Measurements from ENCODE around the gene RNF208. TPM values are rescaled to one million over a fixed set of nuclear protein-coding genes. Genes with fewer than 3 reads are reported as not detected.

The RNF208 gene
- polyA plus RNA-seq, 1 of the 3 experiments (the other 2 are of a cell fraction): 2.7 TPM

- TF ChIP-seq, protein P1, sequence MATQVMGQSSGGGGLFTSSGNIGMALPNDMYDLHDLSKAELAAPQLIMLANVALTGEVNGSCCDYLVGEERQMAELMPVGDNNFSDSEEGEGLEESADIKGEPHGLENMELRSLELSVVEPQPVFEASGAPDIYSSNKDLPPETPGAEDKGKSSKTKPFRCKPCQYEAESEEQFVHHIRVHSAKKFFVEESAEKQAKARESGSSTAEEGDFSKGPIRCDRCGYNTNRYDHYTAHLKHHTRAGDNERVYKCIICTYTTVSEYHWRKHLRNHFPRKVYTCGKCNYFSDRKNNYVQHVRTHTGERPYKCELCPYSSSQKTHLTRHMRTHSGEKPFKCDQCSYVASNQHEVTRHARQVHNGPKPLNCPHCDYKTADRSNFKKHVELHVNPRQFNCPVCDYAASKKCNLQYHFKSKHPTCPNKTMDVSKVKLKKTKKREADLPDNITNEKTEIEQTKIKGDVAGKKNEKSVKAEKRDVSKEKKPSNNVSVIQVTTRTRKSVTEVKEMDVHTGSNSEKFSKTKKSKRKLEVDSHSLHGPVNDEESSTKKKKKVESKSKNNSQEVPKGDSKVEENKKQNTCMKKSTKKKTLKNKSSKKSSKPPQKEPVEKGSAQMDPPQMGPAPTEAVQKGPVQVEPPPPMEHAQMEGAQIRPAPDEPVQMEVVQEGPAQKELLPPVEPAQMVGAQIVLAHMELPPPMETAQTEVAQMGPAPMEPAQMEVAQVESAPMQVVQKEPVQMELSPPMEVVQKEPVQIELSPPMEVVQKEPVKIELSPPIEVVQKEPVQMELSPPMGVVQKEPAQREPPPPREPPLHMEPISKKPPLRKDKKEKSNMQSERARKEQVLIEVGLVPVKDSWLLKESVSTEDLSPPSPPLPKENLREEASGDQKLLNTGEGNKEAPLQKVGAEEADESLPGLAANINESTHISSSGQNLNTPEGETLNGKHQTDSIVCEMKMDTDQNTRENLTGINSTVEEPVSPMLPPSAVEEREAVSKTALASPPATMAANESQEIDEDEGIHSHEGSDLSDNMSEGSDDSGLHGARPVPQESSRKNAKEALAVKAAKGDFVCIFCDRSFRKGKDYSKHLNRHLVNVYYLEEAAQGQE (IDR thresholded peaks at IDR 0.05; ENCODE audit: low read depth, low read length): no peak
- TF ChIP-seq POLR2AphosphoS5 (IDR thresholded peaks at IDR 0.05; ENCODE audit: low read depth, low read length): no peak
- no peak for TF ChIP-seq JUND (IDR thresholded peaks at IDR 0.05)
- no peak for TF ChIP-seq SIN3A (IDR thresholded peaks at IDR 0.05; ENCODE audit: borderline replicate concordance, low read depth, low read length)
- TF ChIP-seq FOSL2 (IDR thresholded peaks at IDR 0.05; ENCODE audit: borderline replicate concordance, low read depth): no peak
- no peak for TF ChIP-seq USF1 (IDR thresholded peaks at IDR 0.05; ENCODE audit: borderline replicate concordance, low read depth)
These were observed 26.4 kb downstream of the RNF208 start (continued) for GRCh38 chr9:137195525-137196220.

DNA sequence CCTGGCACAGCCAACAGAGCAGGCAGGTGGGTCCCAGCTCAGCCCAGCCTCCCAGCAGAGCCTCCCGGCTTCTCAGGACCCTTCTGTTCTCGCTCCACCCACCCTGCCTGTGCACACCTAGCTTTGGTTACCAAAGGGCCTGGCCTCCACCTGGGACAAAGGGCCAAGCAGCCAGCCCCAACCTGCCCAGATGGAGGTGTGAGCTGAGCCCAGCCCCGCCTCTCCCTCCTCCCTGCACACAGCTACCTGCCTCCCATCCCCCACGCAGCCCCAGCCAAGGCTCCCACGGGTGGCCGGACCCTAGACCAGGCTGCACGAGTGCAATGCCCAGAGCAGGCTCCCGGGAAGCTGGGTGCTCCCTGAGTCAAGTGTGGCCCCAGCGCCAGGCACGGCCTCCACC, 27.1 kb downstream of the RNF208 start:
- Histone ChIP-seq H3K9me3 (no peaks in the 10 kb centered on the region), H2AFZ (ENCODE audit: low read depth) (no peak overlapping the region), H3K4me2 (no peak overlapping the region), H4K20me1 (ENCODE audit: insufficient read depth) (peaks cover 63% of the 10 kb centered on the region), H3F3A (replicated peaks; ENCODE audit: insufficient read depth) (peaks cover 2% of the 10 kb centered on the region), H3K27ac (ENCODE audit: low read depth in 2 of 2, low read length in 1 of 2) (no peak overlapping the region), H3K4me3 (ENCODE audit: low read depth in 2 of 2, low read length in 1 of 2) (no peak overlapping the region), H3K36me3 (replicated peaks in 1 of 2; ENCODE audit: control insufficient read depth in 1 of 2, insufficient read depth in 2 of 2, low read length in 1 of 2) (peaks cover 3 to 20% of the 10 kb centered on the region in 2 experiments), H3K9ac (no peak overlapping the region), H3K79me2 (ENCODE audit: insufficient read depth) (peaks cover 71% of the 10 kb centered on the region), H3K4me1 (ENCODE audit: control insufficient read depth in 1 of 2, insufficient read depth in 2 of 2, low read depth in 1 of 2, low read length in 1 of 2) (peaks cover 13 to 24% of the 10 kb centered on the region in 2 experiments; a peak in 3 of 4 replicates), H3K9me2 (no peaks in the 10 kb centered on the region), H3K27me3 (ENCODE audit: insufficient read depth) (no peaks in the 10 kb centered on the region)
- DNase-seq: no peak
- CTCF ChIA-PET: interaction anchor here (1.3 to 2.0 kb wide), 5 partner anchors 28 to 166 kb away, joined by 3 to 9 read pairs (median 5); partner anchors contain the start of genes NPDC1 and RNF224
- WGBS (ENCODE audit: low lambda C conversion rate): 84% methylated on average over 9 of the region's 10 CpGs
- no peak for TF ChIP-seq POLR2AphosphoS5 (IDR thresholded peaks at IDR 0.05; ENCODE audit: low read depth, low read length)
- no peak for TF ChIP-seq EZH2phosphoT487 (IDR thresholded peaks at IDR 0.05; ENCODE audit: borderline replicate concordance, low read depth)
- TF ChIP-seq FOSL2 (IDR thresholded peaks at IDR 0.05; ENCODE audit: borderline replicate concordance, low read depth): no peak
- no peak for TF ChIP-seq FOXJ3 (CRISPR knock-in tag; IDR thresholded peaks at IDR 0.05)
- TF ChIP-seq TEAD4 (IDR thresholded peaks at IDR 0.05; ENCODE audit: borderline replicate concordance, insufficient read depth): no peak
- TF ChIP-seq, protein P1 (IDR thresholded peaks at IDR 0.05; ENCODE audit: low read depth, low read length): no peak
- TF ChIP-seq GATA2 (CRISPR knock-in tag; IDR thresholded peaks at IDR 0.05): no peak
- no peak for TF ChIP-seq EP300 (IDR thresholded peaks at IDR 0.05; ENCODE audit: borderline replicate concordance in 1 of 2, low read depth in 1 of 2, low read length in 1 of 2)
- TF ChIP-seq NFIC (IDR thresholded peaks at IDR 0.05; ENCODE audit: borderline replicate concordance): no peak
- no peak for TF ChIP-seq RAD21 (IDR thresholded peaks at IDR 0.05; ENCODE audit: low read length)
- TF ChIP-seq JUND (IDR thresholded peaks at IDR 0.05): no peak
- TF ChIP-seq GABPA (IDR thresholded peaks at IDR 0.05; ENCODE audit: low read depth): no peak
- no peak for TF ChIP-seq MXI1 (IDR thresholded peaks at IDR 0.05; ENCODE audit: low read depth, low read length)
- POLR2A ChIA-PET: interaction anchor here (1.4 to 1.5 kb wide), 2 partner anchors 10 to 65 kb away, joined by 3 read pairs; no protein-coding TSS in a partner anchor

All from SK-N-SH (cell line).